HFFc6 (cell line): Measurements from ENCODE around the gene DCUN1D5. TPM values are rescaled to one million over a fixed set of nuclear protein-coding genes. Genes with fewer than 3 reads are reported as not detected.

ENCODE experiments used
- DNase-seq: peaks from one replicate; pipeline ENCODE4 v3.0.0-alpha.2; 2018
- H3K27ac Mint-ChIP-seq: 2 replicates; pipeline ENCODE4 v1.8.0; 2020; ENCODE audit warnings: mild to moderate bottlenecking, mixed read lengths
- H3K27me3 Mint-ChIP-seq: 2 replicates; pipeline ENCODE4 v1.8.0; 2021; ENCODE audit warnings: mild to moderate bottlenecking, moderate library complexity, mixed read lengths; ENCODE audit not compliant: insufficient read depth
- H3K36me3 Mint-ChIP-seq: 2 replicates; pipeline ENCODE4 v1.8.0; 2021; ENCODE audit warnings: low read depth, mixed read lengths
- H3K4me1 Mint-ChIP-seq: 2 replicates; pipeline ENCODE4 v1.8.0; 2020; ENCODE audit warnings: low read depth, mixed read lengths
- H3K4me3 Mint-ChIP-seq: 2 replicates; pipeline ENCODE4 v1.8.0; 2020; ENCODE audit warnings: mild to moderate bottlenecking, moderate library complexity, mixed read lengths
- H3K9me3 Mint-ChIP-seq: 2 replicates; pipeline ENCODE4 v1.8.0; 2020; ENCODE audit warnings: mild to moderate bottlenecking, mixed read lengths
- total RNA-seq, 6 experiments: library from RNA; stranded (reverse); fragmentation: NEBNext Ultra II Directional; extraction: Animal tissue kit (Norgen Biotek cat#: 25700); gene quantifications; 2 replicates in 1 of 6; 3 replicates in 5 of 6; pipeline ENCODE4 v1.2.3, GENCODE V29; 2021
- TF ChIP-seq, protein P1 (sequence below): fragments of 200-600 bp; sonication (generic); IDR thresholded peaks from 2 replicates; pipeline ENCODE4 v1.5.0; 2021; ENCODE audit warnings: antibody characterized with exemption, mild to moderate bottlenecking

The DCUN1D5 gene
- total RNA-seq, 6 experiments from 2014 or later, result 37.5 to 46.1 (median 40.1) TPM

DNA sequence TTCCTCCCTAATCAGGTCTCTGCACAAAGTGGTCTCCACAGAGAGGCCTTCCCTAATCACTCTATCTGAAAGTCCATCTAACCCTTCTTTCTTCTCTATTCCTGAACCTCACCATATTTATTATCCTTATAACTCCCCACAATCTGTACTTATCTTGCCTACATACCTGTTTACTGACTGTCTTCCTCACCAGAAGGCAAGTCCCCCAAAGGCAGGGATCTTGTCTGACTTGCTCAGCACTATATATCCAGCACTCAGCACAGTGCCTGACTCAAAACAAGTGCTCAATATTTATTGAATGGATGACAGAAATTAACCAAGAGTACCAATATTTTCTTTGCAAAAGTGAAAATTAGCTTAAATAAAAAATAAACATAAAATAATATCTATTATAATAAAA, 5.5 kb downstream of the DCUN1D5 start:
- Mint-ChIP-seq H3K4me3 (no peak overlapping the region; the same call in 1 of the 2 replicates), H3K36me3 (peaks cover 9% of the 10 kb centered on the region), H3K27ac (peak overlapping the region; percentile 72), H3K4me1 (peaks cover 38% of the 10 kb centered on the region), H3K27me3 (no peaks in the 10 kb centered on the region; the same call in 1 of the 2 replicates), H3K9me3 (no peaks in the 10 kb centered on the region)
- TF ChIP-seq, protein P1, sequence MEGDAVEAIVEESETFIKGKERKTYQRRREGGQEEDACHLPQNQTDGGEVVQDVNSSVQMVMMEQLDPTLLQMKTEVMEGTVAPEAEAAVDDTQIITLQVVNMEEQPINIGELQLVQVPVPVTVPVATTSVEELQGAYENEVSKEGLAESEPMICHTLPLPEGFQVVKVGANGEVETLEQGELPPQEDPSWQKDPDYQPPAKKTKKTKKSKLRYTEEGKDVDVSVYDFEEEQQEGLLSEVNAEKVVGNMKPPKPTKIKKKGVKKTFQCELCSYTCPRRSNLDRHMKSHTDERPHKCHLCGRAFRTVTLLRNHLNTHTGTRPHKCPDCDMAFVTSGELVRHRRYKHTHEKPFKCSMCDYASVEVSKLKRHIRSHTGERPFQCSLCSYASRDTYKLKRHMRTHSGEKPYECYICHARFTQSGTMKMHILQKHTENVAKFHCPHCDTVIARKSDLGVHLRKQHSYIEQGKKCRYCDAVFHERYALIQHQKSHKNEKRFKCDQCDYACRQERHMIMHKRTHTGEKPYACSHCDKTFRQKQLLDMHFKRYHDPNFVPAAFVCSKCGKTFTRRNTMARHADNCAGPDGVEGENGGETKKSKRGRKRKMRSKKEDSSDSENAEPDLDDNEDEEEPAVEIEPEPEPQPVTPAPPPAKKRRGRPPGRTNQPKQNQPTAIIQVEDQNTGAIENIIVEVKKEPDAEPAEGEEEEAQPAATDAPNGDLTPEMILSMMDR, result no peak
- DNase-seq, result no peak

DNA sequence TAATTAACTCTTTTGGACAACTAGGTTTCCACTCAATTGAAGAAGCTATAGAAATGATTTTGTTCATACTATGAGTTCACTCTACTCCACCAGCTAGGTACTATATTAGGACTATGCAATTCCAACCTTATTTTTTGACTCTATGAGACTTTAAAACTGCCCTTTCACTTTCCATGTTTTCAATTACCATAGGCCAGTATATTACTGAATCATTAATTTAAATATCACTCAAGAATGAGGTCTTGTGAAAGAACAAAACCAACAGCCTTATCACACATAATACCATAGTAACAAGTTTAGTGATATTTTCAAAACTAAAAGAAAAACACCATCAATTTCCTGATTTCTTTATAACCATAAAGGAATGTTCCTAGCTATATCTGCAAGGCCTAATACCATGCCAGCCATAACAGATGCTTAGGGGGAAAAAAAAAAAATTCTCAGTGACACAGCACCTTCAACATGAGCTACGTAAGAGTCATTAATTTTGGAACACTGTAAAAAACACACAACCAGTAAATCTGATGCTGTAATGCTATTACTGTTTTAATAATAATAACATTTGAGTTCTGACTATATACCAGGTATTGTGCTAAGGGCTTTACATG, 6.1 kb downstream of the DCUN1D5 start:
- Mint-ChIP-seq H3K4me1 (peaks cover 38% of the 10 kb centered on the region), H3K4me3 (no peak overlapping the region), H3K36me3 (peaks cover 9% of the 10 kb centered on the region), H3K27me3 (no peaks in the 10 kb centered on the region), H3K9me3 (no peaks in the 10 kb centered on the region), H3K27ac (peak overlapping the region; percentile 72)
- TF ChIP-seq, protein P1, result no peak
- no peak for DNase-seq

- Mint-ChIP-seq H3K4me1 (peaks cover 29% of the 10 kb centered on the region), H3K27me3 (no peaks in the 10 kb centered on the region), H3K36me3 (peaks cover 22% of the 10 kb centered on the region), H3K9me3 (no peaks in the 10 kb centered on the region), H3K27ac (peak overlapping the region; percentile 13; the same call in 1 of the 2 replicates), H3K4me3 (no peak overlapping the region)
- no peak for DNase-seq
- TF ChIP-seq, protein P1, result no peak
Measured at GRCh38 chr11:103079833-103080232, 12.1 kb downstream of the DCUN1D5 start.

DNA sequence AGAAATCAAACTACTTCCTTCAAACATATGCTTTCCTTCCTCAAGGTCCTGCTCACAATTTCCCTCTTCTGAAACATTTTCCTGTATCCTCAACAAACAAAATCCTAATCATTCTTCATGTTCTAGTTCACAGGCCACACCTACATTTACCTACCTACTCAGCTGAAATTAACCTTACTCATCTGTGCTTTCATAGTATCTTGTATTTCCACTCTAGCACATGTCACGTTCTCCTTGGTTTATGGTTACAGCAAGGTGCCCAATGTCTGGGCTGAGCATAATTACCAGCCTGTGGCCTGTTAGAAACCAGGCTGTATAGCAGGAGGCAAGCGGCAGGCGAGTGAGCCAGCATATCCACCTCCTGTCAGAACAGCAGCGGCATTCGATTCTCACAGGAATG, 13.2 kb downstream of the DCUN1D5 start:
- Mint-ChIP-seq H3K36me3 (peaks cover 30% of the 10 kb centered on the region), H3K27ac (peak overlapping the region; percentile 4; the same call in 1 of the 2 replicates), H3K4me1 (peaks cover 29% of the 10 kb centered on the region), H3K4me3 (no peak overlapping the region), H3K27me3 (no peaks in the 10 kb centered on the region), H3K9me3 (no peaks in the 10 kb centered on the region)
- TF ChIP-seq, protein P1, result no peak
- no peak for DNase-seq

- no peak for DNase-seq
- Mint-ChIP-seq H3K4me1 (peaks cover 29% of the 10 kb centered on the region), H3K27me3 (no peaks in the 10 kb centered on the region), H3K27ac (peak overlapping the region; percentile 14; the same call in 1 of the 2 replicates), H3K36me3 (peaks cover 39% of the 10 kb centered on the region), H3K4me3 (no peak overlapping the region), H3K9me3 (no peaks in the 10 kb centered on the region)
- TF ChIP-seq, protein P1, result no peak
Measured at GRCh38 chr11:103077554-103077953, 14.4 kb downstream of the DCUN1D5 start.
